GM06990 (cell line): ENCODE measurements around the gene NDUFS3.

Experiments
- DNase-seq: peaks from one replicate; pipeline ENCODE4 v3.0.0-alpha.2; 2011; ENCODE audit not compliant: insufficient read length; ENCODE audit errors: extremely low read depth
- H3K27me3 ChIP-seq: replicated peaks from 2 replicates; pipeline ENCODE4 v1.6.0; 2011; ENCODE audit warnings: low read length; ENCODE audit not compliant: control insufficient read depth, insufficient read depth
- H3K36me3 ChIP-seq: 2 replicates; pipeline ENCODE4 v1.5.1; 2011; ENCODE audit warnings: low read length; ENCODE audit not compliant: control insufficient read depth, insufficient read depth
- H3K4me3 ChIP-seq: replicated peaks from 2 replicates; pipeline ENCODE4 v1.5.1; 2011; ENCODE audit warnings: low read depth, mild to moderate bottlenecking, control low read depth, low read length
- CTCF ChIP-seq: IDR thresholded peaks from 2 replicates; pipeline ENCODE4 v1.5.1; 2011; ENCODE audit warnings: low read length, control low read depth, mild to moderate bottlenecking, inconsistent platforms; ENCODE audit not compliant: insufficient read depth, poor library complexity, severe bottlenecking

NDUFS3 gene

GRCh38 chr11:47571895-47572294 lies 7.0 kb upstream of the NDUFS3 start:
- Histone ChIP-seq H3K36me3 (peaks cover 19% of the 10 kb centered on the region), H3K4me3 (no peak overlapping the region), H3K27me3 (no peaks in the 10 kb centered on the region)
- DNase-seq: no peak
- no peak for TF ChIP-seq CTCF

- no peak for TF ChIP-seq CTCF
- peaks cover 19% of the 10 kb centered on the region for H3K36me3 ChIP-seq
- H3K4me3 ChIP-seq: no peak overlapping the region
- DNase-seq: no peak
- H3K27me3 ChIP-seq: no peaks in the 10 kb centered on the region
Observed at GRCh38 chr11:47572715-47573255, 6.1 kb upstream of the NDUFS3 start.

GRCh38 chr11:47573321-47573720 lies 5.6 kb upstream of the NDUFS3 start:
- TF ChIP-seq CTCF: no peak
- Histone ChIP-seq H3K36me3 (peaks cover 19% of the 10 kb centered on the region), H3K4me3 (no peak overlapping the region), H3K27me3 (no peaks in the 10 kb centered on the region)
- no peak for DNase-seq

GRCh38 chr11:47577460-47578041 lies 1.3 kb upstream of the NDUFS3 start:
- Histone ChIP-seq H3K4me3 (peak overlapping the region; percentile 75), H3K36me3 (peaks cover 24% of the 10 kb centered on the region), H3K27me3 (no peaks in the 10 kb centered on the region)
- DNase-seq: no peak
- no peak for TF ChIP-seq CTCF

GRCh38 chr11:47583844-47584243 lies 5.0 kb downstream of the NDUFS3 start:
- TF ChIP-seq CTCF: no peak
- peaks cover 26% of the 10 kb centered on the region for H3K36me3 ChIP-seq
- no peaks in the 10 kb centered on the region for H3K27me3 ChIP-seq
- no peak for DNase-seq
- no peak overlapping the region for H3K4me3 ChIP-seq
